ENCODE data around the gene RFPL4AL1.

DNA sequence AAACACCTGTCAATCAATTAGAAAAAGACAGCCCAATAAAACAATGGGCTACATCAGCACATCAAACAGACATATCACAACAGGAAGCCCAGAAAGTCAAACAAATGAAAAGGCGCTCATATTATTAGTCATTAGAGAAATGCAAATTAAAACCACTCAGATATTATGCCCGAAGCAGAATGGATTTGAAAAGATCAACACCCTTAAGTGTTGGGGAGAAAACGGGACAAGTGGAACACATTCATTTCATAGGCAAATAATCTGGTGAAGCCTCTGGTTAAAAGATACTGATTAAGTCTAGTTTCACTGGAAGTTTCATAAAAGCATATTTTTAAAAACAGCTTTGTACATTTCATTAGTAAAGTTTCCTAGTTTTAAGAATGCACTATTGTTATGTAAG, 48.1 kb upstream of the RFPL4AL1 start:
- TF ChIP-seq ZNF394 (tag by site-specific recombination; IDR thresholded peaks at IDR 0.05; ENCODE audit: borderline replicate concordance): no peak
- TF ChIP-seq, protein P1, sequence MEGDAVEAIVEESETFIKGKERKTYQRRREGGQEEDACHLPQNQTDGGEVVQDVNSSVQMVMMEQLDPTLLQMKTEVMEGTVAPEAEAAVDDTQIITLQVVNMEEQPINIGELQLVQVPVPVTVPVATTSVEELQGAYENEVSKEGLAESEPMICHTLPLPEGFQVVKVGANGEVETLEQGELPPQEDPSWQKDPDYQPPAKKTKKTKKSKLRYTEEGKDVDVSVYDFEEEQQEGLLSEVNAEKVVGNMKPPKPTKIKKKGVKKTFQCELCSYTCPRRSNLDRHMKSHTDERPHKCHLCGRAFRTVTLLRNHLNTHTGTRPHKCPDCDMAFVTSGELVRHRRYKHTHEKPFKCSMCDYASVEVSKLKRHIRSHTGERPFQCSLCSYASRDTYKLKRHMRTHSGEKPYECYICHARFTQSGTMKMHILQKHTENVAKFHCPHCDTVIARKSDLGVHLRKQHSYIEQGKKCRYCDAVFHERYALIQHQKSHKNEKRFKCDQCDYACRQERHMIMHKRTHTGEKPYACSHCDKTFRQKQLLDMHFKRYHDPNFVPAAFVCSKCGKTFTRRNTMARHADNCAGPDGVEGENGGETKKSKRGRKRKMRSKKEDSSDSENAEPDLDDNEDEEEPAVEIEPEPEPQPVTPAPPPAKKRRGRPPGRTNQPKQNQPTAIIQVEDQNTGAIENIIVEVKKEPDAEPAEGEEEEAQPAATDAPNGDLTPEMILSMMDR (tag by site-specific recombination; IDR thresholded peaks at IDR 0.05): no peak

All from HEK293 (cell line).